Transverse colon (tissue), 4 donors: ENCODE data around the gene STAC3. TPM values are rescaled to one million over a fixed set of nuclear protein-coding genes. Genes with fewer than 3 reads are reported as not detected.

Experiments used
- DNase-seq: peaks from one replicate; pipeline ENCODE4 v3.0.0-alpha.2; 2019
- H3K27ac ChIP-seq, 4 donors: fragments of 200-600 bp; sonication (generic); 2 replicates each; pipeline ENCODE4 v1.5.1; 2016 to 2018; ENCODE audit warnings: inconsistent platforms in 4 of 4
- H3K27me3 ChIP-seq: fragments of 200-600 bp; sonication (generic); 2 replicates; pipeline ENCODE4 v1.5.1; 2017; ENCODE audit warnings: inconsistent platforms
- H3K36me3 ChIP-seq, 4 donors: fragments of 200-600 bp; sonication (generic); 2 replicates each; pipeline ENCODE4 v1.5.1; 2017 to 2019; ENCODE audit warnings: inconsistent platforms in 4 of 4
- H3K4me1 ChIP-seq, 4 donors: fragments of 200-600 bp; sonication (generic); 2 replicates each; pipeline ENCODE4 v1.5.1; 2017 to 2020; ENCODE audit warnings: inconsistent platforms in 4 of 4
- H3K4me3 ChIP-seq, 4 donors: fragments of 200-600 bp; sonication (generic); 1 replicate in 1 of 4; 2 replicates in 3 of 4; pipeline versions ENCODE4 v1.5.1 to v1.6.1; 2017 to 2019; ENCODE audit warnings: inconsistent platforms in 4 of 4
- H3K9me3 ChIP-seq, 2 donors: fragments of 200-600 bp; sonication (generic); 2 replicates each; pipeline ENCODE4 v1.5.1; 2017 to 2019; ENCODE audit warnings: inconsistent platforms in 2 of 2
- CTCF ChIP-seq, 5 experiments: fragments of 200-600 bp in 3 of 5; fragments of 450-650 bp in 2 of 5; sonication (generic) in 3 of 5; IDR thresholded peaks; 1 replicate in 2 of 5; 2 replicates in 3 of 5; pipeline ENCODE4 v1.5.1; 2016 to 2017; ENCODE audit warnings: antibody characterized with exemption in 5 of 5, inconsistent platforms in 3 of 5, mild to moderate bottlenecking in 2 of 5, moderate library complexity in 1 of 5
- EP300 ChIP-seq: sonication (generic); formaldehyde crosslinking; IDR thresholded peaks from one replicate; pipeline ENCODE4 v1.6.1; 2017; ENCODE audit warnings: antibody characterized with exemption, low read depth
- POLR2A ChIP-seq: fragments of 450-650 bp; IDR thresholded peaks from one replicate; pipeline ENCODE4 v1.6.1; 2016; ENCODE audit warnings: antibody characterized with exemption, mild to moderate bottlenecking, moderate library complexity
- POLR2AphosphoS5 ChIP-seq, 3 donors: sonication (generic); formaldehyde crosslinking; IDR thresholded peaks; one replicate each; pipeline ENCODE4 v1.6.1; 2016; ENCODE audit warnings: antibody characterized with exemption in 3 of 3
- WGBS, 2 donors: methylation state at CpG; one replicate each; pipeline ENCODE4 v1.1.5; 2018; ENCODE audit warnings: low coverage in 1 of 2; 5-methylcytosine and 5-hydroxymethylcytosine counted together
- in situ Hi-C, 4 donors: fragments of 200-750 bp; cut with MboI; loops; one replicate each; pipeline versions ENCODE4 v1.15.0 to v1.15.1; 2017; ENCODE audit warnings: low sequenced_read_pairs in 3 of 4, low pct_ligation_motif_present in 1 of 4, low pct_unique_long_range_greater_than_20kb in 1 of 4
- intact Hi-C: fragments of 100-400 bp; cut with DNase I; formaldehyde crosslinking; loops from one replicate; pipeline ENCODE4 v1.15.1; 2023; ENCODE audit warnings: low total_unique reads
- total RNA-seq, 4 donors: library from RNA; depleted of rRNA; stranded (reverse); fragments of >200 nt; gene quantifications; one replicate each; pipeline ENCODE4 v1.1.0, GENCODE V29; 2016

Gene STAC3
- total RNA-seq, 4 donors from 2014 or later = 1.8 to 3.3 (median 1.9) TPM

GRCh38 chr12:57248934-57249742 lies 1.8 kb downstream of the STAC3 start:
- no peak overlapping the region for H3K4me3 ChIP-seq
- 70 to 74% methylated on average over 6 to 7 of the region's 7 CpGs for WGBS, 2 donors
- no peak for DNase-seq
- H3K9me3 ChIP-seq = no peaks in the 10 kb centered on the region
- in situ Hi-C loops = no loop called here
- TF ChIP-seq POLR2A (no peak), POLR2AphosphoS5 (IDR thresholded peaks at IDR 0.05) (no peak), EP300 (no peak), CTCF (IDR thresholded peaks at IDR 0.05) (no peak)
- H3K27me3 ChIP-seq = peaks cover 4% of the 10 kb centered on the region
- intact Hi-C loops = no loop called here
- no peak overlapping the region for H3K27ac ChIP-seq
- no peaks in the 10 kb centered on the region for H3K4me1 ChIP-seq
- no peaks in the 10 kb centered on the region for H3K36me3 ChIP-seq

GRCh38 chr12:57247041-57247440 lies 3.9 kb downstream of the STAC3 start:
- Histone ChIP-seq H3K27me3 (peaks cover 25% of the 10 kb centered on the region), H3K36me3 (no peaks in the 10 kb centered on the region), H3K4me3 (no peak overlapping the region), H3K9me3 (no peaks in the 10 kb centered on the region), H3K4me1 (peaks cover 15 to 19% (median 18%) of the 10 kb centered on the region in 4 donors), H3K27ac (no peak overlapping the region)
- WGBS, 2 donors = 89 to 96% methylated on average over 1 of the region's 1 CpG
- DNase-seq = no peak
- in situ Hi-C loops = no loop called here
- TF ChIP-seq POLR2A = no peak
- TF ChIP-seq EP300 = no peak
- TF ChIP-seq POLR2AphosphoS5 (IDR thresholded peaks at IDR 0.05) = no peak
- no peak for TF ChIP-seq CTCF (IDR thresholded peaks at IDR 0.05)
- intact Hi-C loops = no loop called here

- in situ Hi-C loops (no loop called here), intact Hi-C loops (no loop called here)
- peaks cover 29 to 46% (median 44%) of the 10 kb centered on the region in 4 donors for H3K4me1 ChIP-seq
These were observed 6.7 kb downstream of the STAC3 start for GRCh38 chr12:57244312-57244696.

More at GRCh38 chr12:57244312-57244696, 6.7 kb downstream of the STAC3 start:
- H3K36me3 ChIP-seq = no peaks in the 10 kb centered on the region
- H3K9me3 ChIP-seq = no peaks in the 10 kb centered on the region
- TF ChIP-seq POLR2A (no peak), POLR2AphosphoS5 (IDR thresholded peaks at IDR 0.05) (no peak), CTCF (IDR thresholded peaks at IDR 0.05) (no peak), EP300 (no peak)
- no peak for DNase-seq
- 83% methylated on average over 6 of the region's 6 CpGs; no CpG with 5 or more reads in 1 of the 2 donors for WGBS, 2 donors
- H3K27me3 ChIP-seq = peaks cover 52% of the 10 kb centered on the region
- no peak overlapping the region for H3K4me3 ChIP-seq
- H3K27ac ChIP-seq = no peak overlapping the region
